Ramos (cell line): Measurements from ENCODE around the gene GCAT.
"Not testable (repeated sequence)": the region's sequence is repeated elsewhere in the genome, so short reads cannot be mapped to it uniquely, and the experiment has no call there.

Experiments used
- in situ Hi-C: fragments of 300-500 bp; cut with MboI; formaldehyde crosslinking; loops from one replicate; pipeline ENCODE4 v1.14.3; 2022; ENCODE audit warnings: low sequenced_read_pairs; ENCODE audit not compliant: unreplicated experiment

Gene GCAT

GRCh38 chr22:37781434-37782059, 26.2 kb upstream of the GCAT start:
- in situ Hi-C loops: no loop called here

- in situ Hi-C loops: no loop called here
These were observed 25.2 kb upstream of the GCAT start for GRCh38 chr22:37782340-37783168.

- in situ Hi-C loops: no loop called here
These were observed 22.8 kb upstream of the GCAT start for GRCh38 chr22:37784829-37785495.

GRCh38 chr22:37790234-37790633, 17.5 kb upstream of the GCAT start:
- in situ Hi-C loops: no loop called here

- in situ Hi-C loops: no loop called here
These were observed 15.2 kb upstream of the GCAT start for GRCh38 chr22:37792494-37792893.

- in situ Hi-C loops: no loop called here
These were observed 13.4 kb upstream of the GCAT start for GRCh38 chr22:37794376-37794775.

- in situ Hi-C loops: no loop called here
These were observed 11.7 kb upstream of the GCAT start for GRCh38 chr22:37796079-37796478.

- in situ Hi-C loops: not testable (repeated sequence)
These were observed 10.5 kb upstream of the GCAT start for GRCh38 chr22:37797259-37797658.

- in situ Hi-C loops: no loop called here
These were observed 9.7 kb upstream of the GCAT start for GRCh38 chr22:37797874-37798500.

GRCh38 chr22:37799979-37800378, 7.8 kb upstream of the GCAT start:
- in situ Hi-C loops: not testable (repeated sequence)

- in situ Hi-C loops: no loop called here
These were observed 5.8 kb upstream of the GCAT start for GRCh38 chr22:37801946-37802309.

GRCh38 chr22:37802310-37803194, 5.2 kb upstream of the GCAT start:
- in situ Hi-C loops: no loop called here

- in situ Hi-C loops: no loop called here
These were observed 4.5 kb upstream of the GCAT start for GRCh38 chr22:37803195-37803638.

- in situ Hi-C loops: no loop called here
These were observed 3.9 kb upstream of the GCAT start for GRCh38 chr22:37803639-37804351.

GRCh38 chr22:37804352-37804880, 3.3 kb upstream of the GCAT start:
- in situ Hi-C loops: no loop called here

- in situ Hi-C loops: no loop called here
These were observed 2.6 kb upstream of the GCAT start for GRCh38 chr22:37804881-37805809.

GRCh38 chr22:37805810-37806277, 1.9 kb upstream of the GCAT start:
- in situ Hi-C loops: no loop called here
